ENCODE data around the gene EPHB1.

DNA sequence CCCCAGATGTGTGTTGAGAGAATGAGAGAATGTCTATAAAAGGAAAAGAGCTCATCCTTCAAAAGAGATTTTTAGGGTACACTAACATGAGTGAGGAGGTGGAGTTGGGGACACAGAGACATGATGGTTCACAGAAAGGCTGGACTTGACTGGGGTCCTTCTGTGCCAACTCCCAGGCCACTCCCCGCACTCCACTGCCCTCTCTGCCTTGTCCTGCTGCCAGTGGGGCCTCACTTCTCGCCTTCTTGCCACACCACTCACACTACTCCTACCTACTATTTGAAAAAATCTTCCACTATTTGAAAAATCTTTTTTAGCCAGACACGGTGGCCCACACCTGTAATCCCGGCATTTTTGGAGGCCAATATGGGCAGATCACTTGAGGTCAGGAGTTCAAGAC lies 298.1 kb downstream of the EPHB1 start:
- TF ChIP-seq, protein P1, sequence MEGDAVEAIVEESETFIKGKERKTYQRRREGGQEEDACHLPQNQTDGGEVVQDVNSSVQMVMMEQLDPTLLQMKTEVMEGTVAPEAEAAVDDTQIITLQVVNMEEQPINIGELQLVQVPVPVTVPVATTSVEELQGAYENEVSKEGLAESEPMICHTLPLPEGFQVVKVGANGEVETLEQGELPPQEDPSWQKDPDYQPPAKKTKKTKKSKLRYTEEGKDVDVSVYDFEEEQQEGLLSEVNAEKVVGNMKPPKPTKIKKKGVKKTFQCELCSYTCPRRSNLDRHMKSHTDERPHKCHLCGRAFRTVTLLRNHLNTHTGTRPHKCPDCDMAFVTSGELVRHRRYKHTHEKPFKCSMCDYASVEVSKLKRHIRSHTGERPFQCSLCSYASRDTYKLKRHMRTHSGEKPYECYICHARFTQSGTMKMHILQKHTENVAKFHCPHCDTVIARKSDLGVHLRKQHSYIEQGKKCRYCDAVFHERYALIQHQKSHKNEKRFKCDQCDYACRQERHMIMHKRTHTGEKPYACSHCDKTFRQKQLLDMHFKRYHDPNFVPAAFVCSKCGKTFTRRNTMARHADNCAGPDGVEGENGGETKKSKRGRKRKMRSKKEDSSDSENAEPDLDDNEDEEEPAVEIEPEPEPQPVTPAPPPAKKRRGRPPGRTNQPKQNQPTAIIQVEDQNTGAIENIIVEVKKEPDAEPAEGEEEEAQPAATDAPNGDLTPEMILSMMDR (IDR thresholded peaks at IDR 0.05; ENCODE audit: extremely low read depth in 1 of 2, insufficient read depth in 1 of 2, low read depth in 1 of 2, low read length in 2 of 2) = no peak
- TF ChIP-seq POLR2A (IDR thresholded peaks at IDR 0.05; ENCODE audit: low read depth, low read length) = no peak
